HepG2 (cell line): ENCODE measurements around the gene C6orf62. TPM values are rescaled to one million over a fixed set of nuclear protein-coding genes. Genes with fewer than 3 reads are reported as not detected.
A peak's percentile ranks its signal among the peaks of the same experiment; 100 is the strongest.

Source experiments
- ATRX ChIP-seq: sonication (generic); formaldehyde crosslinking; IDR thresholded peaks from 2 replicates; pipeline ENCODE4 v1.4.0; 2020; ENCODE audit warnings: missing genetic modification reagents, borderline replicate concordance
- GFI1 ChIP-seq: sonication (generic); formaldehyde crosslinking; IDR thresholded peaks from 2 replicates; pipeline ENCODE4 v1.5.0; 2020; ENCODE audit warnings: missing genetic modification reagents, mild to moderate bottlenecking, borderline replicate concordance
- HHEX ChIP-seq: IDR thresholded peaks from 2 replicates; pipeline ENCODE4 v1.6.1; 2016; ENCODE audit warnings: control low read depth
- ISL2 ChIP-seq: sonication (generic); formaldehyde crosslinking; IDR thresholded peaks from 2 replicates; pipeline ENCODE4 v1.5.0; 2020; ENCODE audit warnings: missing genetic modification reagents
- KDM2A ChIP-seq: sonication (generic); formaldehyde crosslinking; IDR thresholded peaks from 2 replicates; pipeline ENCODE4 v1.4.0; 2020; ENCODE audit warnings: low read depth, missing genetic modification reagents, borderline replicate concordance
- NFE2L2 ChIP-seq: fragments of 150-350 bp; IDR thresholded peaks from 2 replicates; pipeline ENCODE4 v1.6.1; 2014; ENCODE audit warnings: low read length
- POLR2AphosphoS5 ChIP-seq: IDR thresholded peaks from 2 replicates; pipeline ENCODE4 v1.6.1; 2012; ENCODE audit warnings: low read depth, low read length
- RELA ChIP-seq: sonication (generic); formaldehyde crosslinking; IDR thresholded peaks from 2 replicates; pipeline ENCODE4 v1.4.0; 2020; ENCODE audit warnings: missing genetic modification reagents
- SMAD1 ChIP-seq: sonication (generic); formaldehyde crosslinking; IDR thresholded peaks from 2 replicates; pipeline ENCODE4 v1.4.0; 2020; ENCODE audit warnings: missing genetic modification reagents, low read depth, mild to moderate bottlenecking, borderline replicate concordance
- TARDBP ChIP-seq: sonication (generic); formaldehyde crosslinking; IDR thresholded peaks from 2 replicates; pipeline ENCODE4 v1.8.0; 2022; ENCODE audit warnings: mild to moderate bottlenecking, missing genetic modification reagents
- TBL1XR1 ChIP-seq: fragments of 150-350 bp; IDR thresholded peaks from 2 replicates; pipeline ENCODE4 v1.6.1; 2014; ENCODE audit warnings: borderline replicate concordance, low read length; ENCODE audit not compliant: partially characterized antibody
- YY1 ChIP-seq: IDR thresholded peaks from 2 replicates; pipeline ENCODE4 v1.6.1; 2011; ENCODE audit warnings: low read length, low read depth, moderate library complexity, mild to moderate bottlenecking; ENCODE audit not compliant: insufficient read depth, insufficient replicate concordance
- ZFP90 ChIP-seq: sonication (generic); formaldehyde crosslinking; IDR thresholded peaks from 2 replicates; pipeline ENCODE4 v1.8.0; 2022; ENCODE audit warnings: missing genetic modification reagents, mild to moderate bottlenecking, inconsistent platforms, borderline replicate concordance
- ZKSCAN1 ChIP-seq: fragments of 150-350 bp; IDR thresholded peaks from 2 replicates; pipeline ENCODE4 v1.6.1; 2014; ENCODE audit warnings: low read length
- ZNF543 ChIP-seq: sonication (generic); formaldehyde crosslinking; IDR thresholded peaks from 2 replicates; pipeline ENCODE4 v1.4.0; 2020; ENCODE audit warnings: mild to moderate bottlenecking, missing genetic modification reagents
- ZNF841 ChIP-seq: sonication (generic); formaldehyde crosslinking; IDR thresholded peaks from 2 replicates; pipeline ENCODE4 v1.8.1; 2023; ENCODE audit warnings: missing genetic modification reagents, borderline replicate concordance
- ZSCAN9 ChIP-seq: IDR thresholded peaks from 2 replicates; pipeline ENCODE4 v1.6.1; 2016; ENCODE audit warnings: borderline replicate concordance
- polyA plus RNA-seq, 8 experiments: library from polyadenylated mRNA; depleted of rRNA in 3 of 8; stranded (reverse) in 7 of 8; unstranded in 1 of 8; fragments of >200 nt; fragmentation: Illumina TruSeq in 4 of 8; extraction: Trizol in 4 of 8; gene quantifications; 2 replicates each; pipeline versions ENCODE4 v1.2.1 to v1.2.3, GENCODE V29; 2011 to 2016; ENCODE audit warnings: low read depth in 4 of 8, missing spikeins in 1 of 8, mixed read lengths in 1 of 8; ENCODE audit not compliant: insufficient read depth in 1 of 8
- total RNA-seq, 5 experiments: library from RNA; depleted of rRNA; stranded (reverse); fragments of >200 nt; fragmentation: Illumina TruSeq; extraction: Trizol; gene quantifications; 2 replicates each; pipeline ENCODE4 v1.2.3, GENCODE V29; 2016; ENCODE audit warnings: low read depth in 1 of 5
- TF ChIP-seq, protein P1 (sequence below): sonication (generic); formaldehyde crosslinking; IDR thresholded peaks from 2 replicates; pipeline ENCODE4 v1.4.0; 2020; ENCODE audit warnings: missing genetic modification reagents
- TF ChIP-seq, protein P2 (sequence below): sonication (generic); formaldehyde crosslinking; IDR thresholded peaks from 2 replicates; pipeline ENCODE4; 2020; ENCODE audit warnings: missing genetic modification reagents, mild to moderate bottlenecking, borderline replicate concordance
- TF ChIP-seq, protein P3 (sequence below): sonication (generic); formaldehyde crosslinking; IDR thresholded peaks from 2 replicates; pipeline ENCODE4 v1.5.1; 2020; ENCODE audit warnings: mild to moderate bottlenecking, moderate library complexity, missing genetic modification reagents

The C6orf62 gene
- total and polyA plus RNA-seq, 2 of the 13 experiments (the other 11 are each of a cell fraction or from before 2014, with no cell fraction given) = 54.8 to 90.4 TPM

DNA sequence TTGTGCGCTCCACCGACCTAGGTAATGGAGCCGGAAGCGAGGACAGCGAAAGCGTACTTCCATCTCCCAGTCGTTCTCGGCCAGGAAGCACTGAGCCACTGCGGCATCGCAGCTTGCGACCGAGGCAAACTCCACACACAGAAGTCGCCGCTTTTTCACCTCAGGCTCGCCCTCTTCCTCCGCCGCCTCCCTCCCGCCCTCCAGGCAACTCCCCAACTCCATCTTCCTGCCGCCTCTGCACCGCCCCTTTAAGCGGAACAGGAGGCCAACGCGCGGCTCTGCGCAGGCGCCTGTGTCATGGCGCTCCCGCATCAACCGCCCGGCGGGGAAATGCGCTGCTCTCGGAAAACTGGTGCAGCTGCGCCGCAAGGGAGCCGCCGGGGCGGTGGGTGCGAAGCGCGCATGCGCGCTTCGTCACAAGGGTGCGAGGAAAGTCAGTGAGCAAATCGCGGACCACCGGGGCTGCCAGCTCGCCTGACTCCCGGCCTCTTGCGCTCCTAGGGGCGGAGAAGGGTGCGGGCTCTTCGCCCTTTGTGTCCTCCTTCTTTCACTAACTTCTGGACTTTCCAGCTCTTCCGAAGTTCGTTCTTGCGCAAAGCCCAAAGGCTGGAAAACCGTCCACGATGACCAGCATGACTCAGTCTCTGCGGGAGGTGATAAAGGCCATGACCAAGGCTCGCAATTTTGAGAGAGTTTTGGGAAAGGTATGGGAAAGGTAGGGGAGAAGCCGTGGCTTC, 52.1 kb downstream of the C6orf62 start, which contains the start of the genes ACOT13 and TDP2 (continued):
- TF ChIP-seq, protein P1, sequence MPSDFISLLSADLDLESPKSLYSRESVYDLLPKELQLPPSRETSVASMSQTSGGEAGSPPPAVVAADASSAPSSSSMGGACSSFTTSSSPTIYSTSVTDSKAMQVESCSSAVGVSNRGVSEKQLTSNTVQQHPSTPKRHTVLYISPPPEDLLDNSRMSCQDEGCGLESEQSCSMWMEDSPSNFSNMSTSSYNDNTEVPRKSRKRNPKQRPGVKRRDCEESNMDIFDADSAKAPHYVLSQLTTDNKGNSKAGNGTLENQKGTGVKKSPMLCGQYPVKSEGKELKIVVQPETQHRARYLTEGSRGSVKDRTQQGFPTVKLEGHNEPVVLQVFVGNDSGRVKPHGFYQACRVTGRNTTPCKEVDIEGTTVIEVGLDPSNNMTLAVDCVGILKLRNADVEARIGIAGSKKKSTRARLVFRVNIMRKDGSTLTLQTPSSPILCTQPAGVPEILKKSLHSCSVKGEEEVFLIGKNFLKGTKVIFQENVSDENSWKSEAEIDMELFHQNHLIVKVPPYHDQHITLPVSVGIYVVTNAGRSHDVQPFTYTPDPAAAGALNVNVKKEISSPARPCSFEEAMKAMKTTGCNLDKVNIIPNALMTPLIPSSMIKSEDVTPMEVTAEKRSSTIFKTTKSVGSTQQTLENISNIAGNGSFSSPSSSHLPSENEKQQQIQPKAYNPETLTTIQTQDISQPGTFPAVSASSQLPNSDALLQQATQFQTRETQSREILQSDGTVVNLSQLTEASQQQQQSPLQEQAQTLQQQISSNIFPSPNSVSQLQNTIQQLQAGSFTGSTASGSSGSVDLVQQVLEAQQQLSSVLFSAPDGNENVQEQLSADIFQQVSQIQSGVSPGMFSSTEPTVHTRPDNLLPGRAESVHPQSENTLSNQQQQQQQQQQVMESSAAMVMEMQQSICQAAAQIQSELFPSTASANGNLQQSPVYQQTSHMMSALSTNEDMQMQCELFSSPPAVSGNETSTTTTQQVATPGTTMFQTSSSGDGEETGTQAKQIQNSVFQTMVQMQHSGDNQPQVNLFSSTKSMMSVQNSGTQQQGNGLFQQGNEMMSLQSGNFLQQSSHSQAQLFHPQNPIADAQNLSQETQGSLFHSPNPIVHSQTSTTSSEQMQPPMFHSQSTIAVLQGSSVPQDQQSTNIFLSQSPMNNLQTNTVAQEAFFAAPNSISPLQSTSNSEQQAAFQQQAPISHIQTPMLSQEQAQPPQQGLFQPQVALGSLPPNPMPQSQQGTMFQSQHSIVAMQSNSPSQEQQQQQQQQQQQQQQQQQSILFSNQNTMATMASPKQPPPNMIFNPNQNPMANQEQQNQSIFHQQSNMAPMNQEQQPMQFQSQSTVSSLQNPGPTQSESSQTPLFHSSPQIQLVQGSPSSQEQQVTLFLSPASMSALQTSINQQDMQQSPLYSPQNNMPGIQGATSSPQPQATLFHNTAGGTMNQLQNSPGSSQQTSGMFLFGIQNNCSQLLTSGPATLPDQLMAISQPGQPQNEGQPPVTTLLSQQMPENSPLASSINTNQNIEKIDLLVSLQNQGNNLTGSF (CRISPR knock-in tag) = no peak; the same call in 1 of the 2 replicates
- TF ChIP-seq GFI1 (CRISPR knock-in tag) = peak; percentile 77; the same call in 1 of the 2 replicates
- peak; percentile 53 for TF ChIP-seq HHEX (CRISPR knock-in tag)
- TF ChIP-seq TARDBP (CRISPR knock-in tag) = peak; percentile 77
- TF ChIP-seq ZNF841 (CRISPR knock-in tag) = peak; percentile 77; the same call in 1 of the 2 replicates
- TF ChIP-seq, protein P2, sequence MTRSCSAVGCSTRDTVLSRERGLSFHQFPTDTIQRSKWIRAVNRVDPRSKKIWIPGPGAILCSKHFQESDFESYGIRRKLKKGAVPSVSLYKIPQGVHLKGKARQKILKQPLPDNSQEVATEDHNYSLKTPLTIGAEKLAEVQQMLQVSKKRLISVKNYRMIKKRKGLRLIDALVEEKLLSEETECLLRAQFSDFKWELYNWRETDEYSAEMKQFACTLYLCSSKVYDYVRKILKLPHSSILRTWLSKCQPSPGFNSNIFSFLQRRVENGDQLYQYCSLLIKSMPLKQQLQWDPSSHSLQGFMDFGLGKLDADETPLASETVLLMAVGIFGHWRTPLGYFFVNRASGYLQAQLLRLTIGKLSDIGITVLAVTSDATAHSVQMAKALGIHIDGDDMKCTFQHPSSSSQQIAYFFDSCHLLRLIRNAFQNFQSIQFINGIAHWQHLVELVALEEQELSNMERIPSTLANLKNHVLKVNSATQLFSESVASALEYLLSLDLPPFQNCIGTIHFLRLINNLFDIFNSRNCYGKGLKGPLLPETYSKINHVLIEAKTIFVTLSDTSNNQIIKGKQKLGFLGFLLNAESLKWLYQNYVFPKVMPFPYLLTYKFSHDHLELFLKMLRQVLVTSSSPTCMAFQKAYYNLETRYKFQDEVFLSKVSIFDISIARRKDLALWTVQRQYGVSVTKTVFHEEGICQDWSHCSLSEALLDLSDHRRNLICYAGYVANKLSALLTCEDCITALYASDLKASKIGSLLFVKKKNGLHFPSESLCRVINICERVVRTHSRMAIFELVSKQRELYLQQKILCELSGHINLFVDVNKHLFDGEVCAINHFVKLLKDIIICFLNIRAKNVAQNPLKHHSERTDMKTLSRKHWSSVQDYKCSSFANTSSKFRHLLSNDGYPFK (CRISPR knock-in tag) = peak; percentile 98
- TF ChIP-seq ZFP90 (CRISPR knock-in tag) = no peak
- peak; percentile 92 for TF ChIP-seq YY1
- 0 out of 2 replicates have a peak, but pooled peaks have one; percentile 12 for TF ChIP-seq ZKSCAN1
- TF ChIP-seq ATRX (CRISPR knock-in tag) = no peak
- TF ChIP-seq KDM2A (CRISPR knock-in tag) = peak; percentile 96
- peak; percentile 96 for TF ChIP-seq ZSCAN9 (CRISPR knock-in tag)
- TF ChIP-seq TBL1XR1 = no peak
- peak; percentile 58; the same call in 1 of the 2 replicates for TF ChIP-seq NFE2L2
- TF ChIP-seq RELA = peak; percentile 86; the same call in 1 of the 2 replicates
- peak; percentile 92 for TF ChIP-seq POLR2AphosphoS5
- TF ChIP-seq ZNF543 (CRISPR knock-in tag) = peak; percentile 95; the same call in 1 of the 2 replicates
- TF ChIP-seq SMAD1 (CRISPR knock-in tag) = peak; percentile 94
- TF ChIP-seq, protein P3, sequence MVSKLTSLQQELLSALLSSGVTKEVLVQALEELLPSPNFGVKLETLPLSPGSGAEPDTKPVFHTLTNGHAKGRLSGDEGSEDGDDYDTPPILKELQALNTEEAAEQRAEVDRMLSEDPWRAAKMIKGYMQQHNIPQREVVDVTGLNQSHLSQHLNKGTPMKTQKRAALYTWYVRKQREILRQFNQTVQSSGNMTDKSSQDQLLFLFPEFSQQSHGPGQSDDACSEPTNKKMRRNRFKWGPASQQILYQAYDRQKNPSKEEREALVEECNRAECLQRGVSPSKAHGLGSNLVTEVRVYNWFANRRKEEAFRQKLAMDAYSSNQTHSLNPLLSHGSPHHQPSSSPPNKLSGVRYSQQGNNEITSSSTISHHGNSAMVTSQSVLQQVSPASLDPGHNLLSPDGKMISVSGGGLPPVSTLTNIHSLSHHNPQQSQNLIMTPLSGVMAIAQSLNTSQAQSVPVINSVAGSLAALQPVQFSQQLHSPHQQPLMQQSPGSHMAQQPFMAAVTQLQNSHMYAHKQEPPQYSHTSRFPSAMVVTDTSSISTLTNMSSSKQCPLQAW (CRISPR knock-in tag) = peak; percentile 81
- TF ChIP-seq ISL2 = peak; percentile 51; the same call in 1 of the 2 replicates
